WTC11 (cell line): ENCODE measurements around the gene SLC8A1. TPM values are rescaled to one million over a fixed set of nuclear protein-coding genes. Genes with fewer than 3 reads are reported as not detected.

Experiments used
- ATAC-seq: fragments of 200-7000 bp; cut with Tn5 transposase; 2 replicates; pipeline ENCODE4 v1.10.0; 2021; ENCODE audit warnings: mild to moderate bottlenecking, moderate library complexity
- CTCF ChIA-PET: fragments of 300-600 bp; sonication (Branson Sonifier 250); formaldehyde crosslinking; loops from one replicate; lab custom pipeline; 2021; ENCODE audit warnings: antibody characterized with exemption; lab: Charles Lee
- POLR2A ChIA-PET: fragments of 350-600 bp; sonication (Branson Sonifier 250); formaldehyde crosslinking; loops from one replicate; lab custom pipeline; 2021; ENCODE audit warnings: antibody characterized with exemption; lab: Charles Lee
- DNase-seq: peaks from one replicate; pipeline ENCODE4 v3.0.0; 2021; ENCODE audit warnings: low spot score
- H3K27ac Mint-ChIP-seq: 2 replicates; pipeline ENCODE4 v1.8.0; 2021; ENCODE audit warnings: mixed read lengths
- H3K27me3 Mint-ChIP-seq: 2 replicates; pipeline ENCODE4 v1.8.0; 2021; ENCODE audit warnings: low read depth, mild to moderate bottlenecking, moderate library complexity, mixed read lengths
- H3K36me3 Mint-ChIP-seq: 2 replicates; pipeline ENCODE4 v1.8.0; 2021; ENCODE audit warnings: mixed read lengths
- H3K4me1 Mint-ChIP-seq: 2 replicates; pipeline ENCODE4 v1.8.0; 2022; ENCODE audit warnings: mixed read lengths
- H3K4me3 Mint-ChIP-seq: 2 replicates; pipeline ENCODE4 v1.8.0; 2021; ENCODE audit warnings: mild to moderate bottlenecking, moderate library complexity, mixed read lengths
- H3K9me3 Mint-ChIP-seq: 2 replicates; pipeline ENCODE4 v1.8.0; 2021; ENCODE audit warnings: mixed read lengths
- CREB1 ChIP-seq: sonication (generic); formaldehyde crosslinking; IDR thresholded peaks from 2 replicates; pipeline ENCODE4 v1.8.0; 2023; ENCODE audit warnings: mild to moderate bottlenecking, missing genetic modification reagents
- GABPB1 ChIP-seq: sonication (generic); formaldehyde crosslinking; IDR thresholded peaks from 2 replicates; pipeline ENCODE4 v1.8.1; 2023; ENCODE audit warnings: mild to moderate bottlenecking, missing genetic modification reagents
- GRHL2 ChIP-seq: fragments of 250-450 bp; sonication (Bioruptor Pico); IDR thresholded peaks from 2 replicates; pipeline ENCODE4 v1.8.0; 2022; ENCODE audit warnings: mild to moderate bottlenecking, moderate library complexity; ENCODE audit not compliant: insufficient replicate concordance, severe bottlenecking
- GTF2I ChIP-seq: fragments of 250-450 bp; sonication (Bioruptor Pico); conservative IDR thresholded peaks from 2 replicates; pipeline ENCODE4 v1.4.0; 2021; ENCODE audit warnings: mild to moderate bottlenecking
- HMGA2 ChIP-seq: fragments of 250-450 bp; sonication (Bioruptor Pico); IDR thresholded peaks from 2 replicates; pipeline ENCODE4 v1.4.0; 2021; ENCODE audit warnings: mild to moderate bottlenecking, moderate library complexity
- JUN ChIP-seq: sonication (generic); formaldehyde crosslinking; IDR thresholded peaks from 2 replicates; pipeline ENCODE4 v1.8.0; 2023; ENCODE audit warnings: mild to moderate bottlenecking, missing genetic modification reagents
- NR1H2 ChIP-seq: sonication (generic); formaldehyde crosslinking; IDR thresholded peaks from 2 replicates; pipeline ENCODE4 v1.9.0; 2021; ENCODE audit warnings: mild to moderate bottlenecking, moderate library complexity, missing genetic modification reagents
- OVOL2 ChIP-seq: fragments of 250-450 bp; sonication (Bioruptor Pico); IDR thresholded peaks from 2 replicates; pipeline ENCODE4 v1.9.0; 2021; ENCODE audit warnings: mild to moderate bottlenecking, borderline replicate concordance
- SP1 ChIP-seq: sonication (generic); formaldehyde crosslinking; conservative IDR thresholded peaks from 2 replicates; pipeline ENCODE4 v1.8.1; 2022; ENCODE audit warnings: missing genetic modification reagents
- TEAD4 ChIP-seq: sonication (generic); formaldehyde crosslinking; IDR thresholded peaks from 2 replicates; pipeline ENCODE4 v1.8.0; 2022; ENCODE audit warnings: mild to moderate bottlenecking, missing genetic modification reagents
- TP53 ChIP-seq: sonication (generic); formaldehyde crosslinking; IDR thresholded peaks from 2 replicates; pipeline ENCODE4 v1.8.1; 2023; ENCODE audit warnings: mild to moderate bottlenecking, missing genetic modification reagents
- ZBTB21 ChIP-seq: sonication (generic); formaldehyde crosslinking; IDR thresholded peaks from 2 replicates; pipeline ENCODE4 v1.8.1; 2023; ENCODE audit warnings: mild to moderate bottlenecking, missing genetic modification reagents, borderline replicate concordance
- ZNF317 ChIP-seq: sonication (generic); formaldehyde crosslinking; IDR thresholded peaks from 2 replicates; pipeline ENCODE4 v1.8.1; 2023; ENCODE audit warnings: low read depth, mild to moderate bottlenecking, moderate library complexity, missing genetic modification reagents, borderline replicate concordance
- total RNA-seq: library from RNA; stranded (reverse); gene quantifications from 3 replicates; pipeline ENCODE4 v1.2.3, GENCODE V29; 2021
- TF ChIP-seq, protein P1 (sequence below): sonication (generic); formaldehyde crosslinking; IDR thresholded peaks from 2 replicates; pipeline ENCODE4 v1.8.1; 2022; ENCODE audit warnings: mild to moderate bottlenecking, moderate library complexity, missing genetic modification reagents
- TF ChIP-seq, protein P2 (sequence below): fragments of 250-450 bp; sonication (Bioruptor Pico); IDR thresholded peaks from 2 replicates; pipeline ENCODE4 v2.1.2; 2022; ENCODE audit warnings: mild to moderate bottlenecking, moderate library complexity
- TF ChIP-seq, protein P3 (sequence below): sonication (generic); formaldehyde crosslinking; IDR thresholded peaks from 2 replicates; pipeline ENCODE4 v1.8.1; 2023; ENCODE audit warnings: mild to moderate bottlenecking, missing genetic modification reagents
- TF ChIP-seq, protein P4 (sequence below): sonication (generic); formaldehyde crosslinking; IDR thresholded peaks from 2 replicates; pipeline ENCODE4 v1.8.1; 2022; ENCODE audit warnings: missing genetic modification reagents, borderline replicate concordance
- TF ChIP-seq, protein P5 (sequence below): fragments of 250-450 bp; sonication (Bioruptor Pico); IDR thresholded peaks from 2 replicates; pipeline ENCODE4 v1.9.0; 2021; ENCODE audit warnings: mild to moderate bottlenecking, borderline replicate concordance
- TF ChIP-seq, protein P6 (sequence below): sonication (generic); formaldehyde crosslinking; IDR thresholded peaks from 2 replicates; pipeline ENCODE4 v1.8.0; 2022; ENCODE audit warnings: missing genetic modification reagents
- TF ChIP-seq, protein P7 (sequence below): sonication (generic); formaldehyde crosslinking; IDR thresholded peaks from 2 replicates; pipeline ENCODE4 v1.8.1; 2022; ENCODE audit warnings: mild to moderate bottlenecking, missing genetic modification reagents, moderate library complexity, borderline replicate concordance
- TF ChIP-seq, protein P8 (sequence below): fragments of 250-450 bp; sonication (Bioruptor Pico); IDR thresholded peaks from 2 replicates; pipeline ENCODE4 v1.8.0; 2021; ENCODE audit warnings: mild to moderate bottlenecking

Gene SLC8A1
- total RNA-seq, 1 experiment from 2014 or later = 2.6 TPM

DNA sequence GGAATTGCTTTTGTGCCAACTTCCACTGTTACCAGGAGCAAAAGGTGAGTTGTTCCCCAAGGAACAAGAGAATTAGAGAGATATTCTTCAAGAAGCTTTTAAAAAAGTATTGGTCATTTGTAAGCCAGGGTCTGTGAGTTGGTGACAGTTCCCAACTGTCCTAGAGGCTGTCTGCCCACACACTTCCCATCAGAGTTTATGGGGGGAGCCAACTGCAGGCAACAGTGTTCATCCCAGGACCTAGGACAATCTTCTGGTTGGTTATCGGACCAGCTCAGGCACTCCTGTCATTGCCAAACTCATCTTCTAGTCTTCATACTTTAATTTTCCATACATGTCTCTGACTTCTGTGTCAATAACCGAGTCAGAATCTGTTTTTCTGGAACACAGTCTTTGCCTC is 47.5 kb upstream of the SLC8A1 start (continued):
- TF ChIP-seq, protein P1, sequence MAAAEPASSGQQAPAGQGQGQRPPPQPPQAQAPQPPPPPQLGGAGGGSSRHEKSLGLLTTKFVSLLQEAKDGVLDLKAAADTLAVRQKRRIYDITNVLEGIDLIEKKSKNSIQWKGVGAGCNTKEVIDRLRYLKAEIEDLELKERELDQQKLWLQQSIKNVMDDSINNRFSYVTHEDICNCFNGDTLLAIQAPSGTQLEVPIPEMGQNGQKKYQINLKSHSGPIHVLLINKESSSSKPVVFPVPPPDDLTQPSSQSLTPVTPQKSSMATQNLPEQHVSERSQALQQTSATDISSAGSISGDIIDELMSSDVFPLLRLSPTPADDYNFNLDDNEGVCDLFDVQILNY (CRISPR knock-in tag) = no peak
- no peak for TF ChIP-seq ZNF317
- TF ChIP-seq GTF2I (CRISPR knock-in tag) = no peak
- TF ChIP-seq SP1 (CRISPR knock-in tag) = no peak
- no peak for TF ChIP-seq JUN (CRISPR knock-in tag)
- no peak for TF ChIP-seq TP53 (CRISPR knock-in tag)
- TF ChIP-seq, protein P2, sequence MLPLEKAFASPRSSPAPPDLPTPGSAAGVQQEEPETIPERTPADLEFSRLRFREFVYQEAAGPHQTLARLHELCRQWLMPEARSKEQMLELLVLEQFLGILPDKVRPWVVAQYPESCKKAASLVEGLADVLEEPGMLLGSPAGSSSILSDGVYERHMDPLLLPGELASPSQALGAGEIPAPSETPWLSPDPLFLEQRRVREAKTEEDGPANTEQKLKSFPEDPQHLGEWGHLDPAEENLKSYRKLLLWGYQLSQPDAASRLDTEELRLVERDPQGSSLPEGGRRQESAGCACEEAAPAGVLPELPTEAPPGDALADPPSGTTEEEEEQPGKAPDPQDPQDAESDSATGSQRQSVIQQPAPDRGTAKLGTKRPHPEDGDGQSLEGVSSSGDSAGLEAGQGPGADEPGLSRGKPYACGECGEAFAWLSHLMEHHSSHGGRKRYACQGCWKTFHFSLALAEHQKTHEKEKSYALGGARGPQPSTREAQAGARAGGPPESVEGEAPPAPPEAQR (CRISPR knock-in tag) = no peak
- TF ChIP-seq, all 79 proteins: peak for 0

DNA sequence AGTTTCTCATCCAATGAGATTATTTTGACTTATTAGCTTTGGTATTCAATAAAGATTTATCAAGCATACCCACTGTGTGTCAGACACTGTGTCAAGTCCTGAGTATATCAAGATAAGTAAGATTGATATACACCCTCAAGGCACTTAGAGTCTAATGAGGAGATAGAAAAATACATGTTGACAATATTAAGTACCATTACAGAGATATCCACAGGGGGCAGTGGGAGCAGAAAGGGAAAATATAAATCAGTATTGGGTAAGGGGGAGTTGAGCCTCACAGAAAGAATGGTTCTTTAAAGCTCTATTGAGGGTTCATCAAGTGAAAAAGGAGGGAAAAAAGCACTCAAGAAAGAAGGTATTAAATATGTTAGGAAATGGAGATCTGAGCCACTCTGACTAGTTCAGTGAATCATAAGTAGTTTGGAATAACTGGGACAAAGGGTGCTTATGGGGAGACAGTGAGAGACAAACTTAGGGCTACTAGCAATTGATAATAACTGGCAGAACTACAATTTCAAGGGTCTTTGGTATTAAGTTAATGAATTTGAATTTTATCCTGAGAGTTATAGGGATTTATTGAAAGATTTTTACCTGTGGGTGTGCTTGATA is 45.5 kb upstream of the SLC8A1 start:
- ChIA-PET POLR2A (no interaction called here), CTCF (no interaction called here)
- ATAC-seq (no peak), DNase-seq (no peak)
- TF ChIP-seq, protein P3, sequence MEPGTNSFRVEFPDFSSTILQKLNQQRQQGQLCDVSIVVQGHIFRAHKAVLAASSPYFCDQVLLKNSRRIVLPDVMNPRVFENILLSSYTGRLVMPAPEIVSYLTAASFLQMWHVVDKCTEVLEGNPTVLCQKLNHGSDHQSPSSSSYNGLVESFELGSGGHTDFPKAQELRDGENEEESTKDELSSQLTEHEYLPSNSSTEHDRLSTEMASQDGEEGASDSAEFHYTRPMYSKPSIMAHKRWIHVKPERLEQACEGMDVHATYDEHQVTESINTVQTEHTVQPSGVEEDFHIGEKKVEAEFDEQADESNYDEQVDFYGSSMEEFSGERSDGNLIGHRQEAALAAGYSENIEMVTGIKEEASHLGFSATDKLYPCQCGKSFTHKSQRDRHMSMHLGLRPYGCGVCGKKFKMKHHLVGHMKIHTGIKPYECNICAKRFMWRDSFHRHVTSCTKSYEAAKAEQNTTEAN (CRISPR knock-in tag) = no peak
- TF ChIP-seq, protein P4, sequence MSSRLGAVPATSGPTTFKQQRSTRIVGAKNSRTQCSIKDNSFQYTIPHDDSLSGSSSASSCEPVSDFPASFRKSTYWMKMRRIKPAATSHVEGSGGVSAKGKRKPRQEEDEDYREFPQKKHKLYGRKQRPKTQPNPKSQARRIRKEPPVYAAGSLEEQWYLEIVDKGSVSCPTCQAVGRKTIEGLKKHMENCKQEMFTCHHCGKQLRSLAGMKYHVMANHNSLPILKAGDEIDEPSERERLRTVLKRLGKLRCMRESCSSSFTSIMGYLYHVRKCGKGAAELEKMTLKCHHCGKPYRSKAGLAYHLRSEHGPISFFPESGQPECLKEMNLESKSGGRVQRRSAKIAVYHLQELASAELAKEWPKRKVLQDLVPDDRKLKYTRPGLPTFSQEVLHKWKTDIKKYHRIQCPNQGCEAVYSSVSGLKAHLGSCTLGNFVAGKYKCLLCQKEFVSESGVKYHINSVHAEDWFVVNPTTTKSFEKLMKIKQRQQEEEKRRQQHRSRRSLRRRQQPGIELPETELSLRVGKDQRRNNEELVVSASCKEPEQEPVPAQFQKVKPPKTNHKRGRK = no peak
- no peak for TF ChIP-seq TP53 (CRISPR knock-in tag)
- TF ChIP-seq ZBTB21 (CRISPR knock-in tag) = no peak
- TF ChIP-seq HMGA2 (CRISPR knock-in tag) = no peak
- TF ChIP-seq NR1H2 = no peak
- no peak for TF ChIP-seq GRHL2 (CRISPR knock-in tag)
- TF ChIP-seq, protein P5, sequence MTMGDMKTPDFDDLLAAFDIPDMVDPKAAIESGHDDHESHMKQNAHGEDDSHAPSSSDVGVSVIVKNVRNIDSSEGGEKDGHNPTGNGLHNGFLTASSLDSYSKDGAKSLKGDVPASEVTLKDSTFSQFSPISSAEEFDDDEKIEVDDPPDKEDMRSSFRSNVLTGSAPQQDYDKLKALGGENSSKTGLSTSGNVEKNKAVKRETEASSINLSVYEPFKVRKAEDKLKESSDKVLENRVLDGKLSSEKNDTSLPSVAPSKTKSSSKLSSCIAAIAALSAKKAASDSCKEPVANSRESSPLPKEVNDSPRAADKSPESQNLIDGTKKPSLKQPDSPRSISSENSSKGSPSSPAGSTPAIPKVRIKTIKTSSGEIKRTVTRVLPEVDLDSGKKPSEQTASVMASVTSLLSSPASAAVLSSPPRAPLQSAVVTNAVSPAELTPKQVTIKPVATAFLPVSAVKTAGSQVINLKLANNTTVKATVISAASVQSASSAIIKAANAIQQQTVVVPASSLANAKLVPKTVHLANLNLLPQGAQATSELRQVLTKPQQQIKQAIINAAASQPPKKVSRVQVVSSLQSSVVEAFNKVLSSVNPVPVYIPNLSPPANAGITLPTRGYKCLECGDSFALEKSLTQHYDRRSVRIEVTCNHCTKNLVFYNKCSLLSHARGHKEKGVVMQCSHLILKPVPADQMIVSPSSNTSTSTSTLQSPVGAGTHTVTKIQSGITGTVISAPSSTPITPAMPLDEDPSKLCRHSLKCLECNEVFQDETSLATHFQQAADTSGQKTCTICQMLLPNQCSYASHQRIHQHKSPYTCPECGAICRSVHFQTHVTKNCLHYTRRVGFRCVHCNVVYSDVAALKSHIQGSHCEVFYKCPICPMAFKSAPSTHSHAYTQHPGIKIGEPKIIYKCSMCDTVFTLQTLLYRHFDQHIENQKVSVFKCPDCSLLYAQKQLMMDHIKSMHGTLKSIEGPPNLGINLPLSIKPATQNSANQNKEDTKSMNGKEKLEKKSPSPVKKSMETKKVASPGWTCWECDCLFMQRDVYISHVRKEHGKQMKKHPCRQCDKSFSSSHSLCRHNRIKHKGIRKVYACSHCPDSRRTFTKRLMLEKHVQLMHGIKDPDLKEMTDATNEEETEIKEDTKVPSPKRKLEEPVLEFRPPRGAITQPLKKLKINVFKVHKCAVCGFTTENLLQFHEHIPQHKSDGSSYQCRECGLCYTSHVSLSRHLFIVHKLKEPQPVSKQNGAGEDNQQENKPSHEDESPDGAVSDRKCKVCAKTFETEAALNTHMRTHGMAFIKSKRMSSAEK (CRISPR knock-in tag) = no peak
- TF ChIP-seq, protein P6, sequence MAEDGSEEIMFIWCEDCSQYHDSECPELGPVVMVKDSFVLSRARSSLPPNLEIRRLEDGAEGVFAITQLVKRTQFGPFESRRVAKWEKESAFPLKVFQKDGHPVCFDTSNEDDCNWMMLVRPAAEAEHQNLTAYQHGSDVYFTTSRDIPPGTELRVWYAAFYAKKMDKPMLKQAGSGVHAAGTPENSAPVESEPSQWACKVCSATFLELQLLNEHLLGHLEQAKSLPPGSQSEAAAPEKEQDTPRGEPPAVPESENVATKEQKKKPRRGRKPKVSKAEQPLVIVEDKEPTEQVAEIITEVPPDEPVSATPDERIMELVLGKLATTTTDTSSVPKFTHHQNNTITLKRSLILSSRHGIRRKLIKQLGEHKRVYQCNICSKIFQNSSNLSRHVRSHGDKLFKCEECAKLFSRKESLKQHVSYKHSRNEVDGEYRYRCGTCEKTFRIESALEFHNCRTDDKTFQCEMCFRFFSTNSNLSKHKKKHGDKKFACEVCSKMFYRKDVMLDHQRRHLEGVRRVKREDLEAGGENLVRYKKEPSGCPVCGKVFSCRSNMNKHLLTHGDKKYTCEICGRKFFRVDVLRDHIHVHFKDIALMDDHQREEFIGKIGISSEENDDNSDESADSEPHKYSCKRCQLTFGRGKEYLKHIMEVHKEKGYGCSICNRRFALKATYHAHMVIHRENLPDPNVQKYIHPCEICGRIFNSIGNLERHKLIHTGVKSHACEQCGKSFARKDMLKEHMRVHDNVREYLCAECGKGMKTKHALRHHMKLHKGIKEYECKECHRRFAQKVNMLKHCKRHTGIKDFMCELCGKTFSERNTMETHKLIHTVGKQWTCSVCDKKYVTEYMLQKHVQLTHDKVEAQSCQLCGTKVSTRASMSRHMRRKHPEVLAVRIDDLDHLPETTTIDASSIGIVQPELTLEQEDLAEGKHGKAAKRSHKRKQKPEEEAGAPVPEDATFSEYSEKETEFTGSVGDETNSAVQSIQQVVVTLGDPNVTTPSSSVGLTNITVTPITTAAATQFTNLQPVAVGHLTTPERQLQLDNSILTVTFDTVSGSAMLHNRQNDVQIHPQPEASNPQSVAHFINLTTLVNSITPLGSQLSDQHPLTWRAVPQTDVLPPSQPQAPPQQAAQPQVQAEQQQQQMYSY = no peak
- TF ChIP-seq, protein P7, sequence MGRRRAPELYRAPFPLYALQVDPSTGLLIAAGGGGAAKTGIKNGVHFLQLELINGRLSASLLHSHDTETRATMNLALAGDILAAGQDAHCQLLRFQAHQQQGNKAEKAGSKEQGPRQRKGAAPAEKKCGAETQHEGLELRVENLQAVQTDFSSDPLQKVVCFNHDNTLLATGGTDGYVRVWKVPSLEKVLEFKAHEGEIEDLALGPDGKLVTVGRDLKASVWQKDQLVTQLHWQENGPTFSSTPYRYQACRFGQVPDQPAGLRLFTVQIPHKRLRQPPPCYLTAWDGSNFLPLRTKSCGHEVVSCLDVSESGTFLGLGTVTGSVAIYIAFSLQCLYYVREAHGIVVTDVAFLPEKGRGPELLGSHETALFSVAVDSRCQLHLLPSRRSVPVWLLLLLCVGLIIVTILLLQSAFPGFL (CRISPR knock-in tag) = no peak
- TF ChIP-seq, protein P8, sequence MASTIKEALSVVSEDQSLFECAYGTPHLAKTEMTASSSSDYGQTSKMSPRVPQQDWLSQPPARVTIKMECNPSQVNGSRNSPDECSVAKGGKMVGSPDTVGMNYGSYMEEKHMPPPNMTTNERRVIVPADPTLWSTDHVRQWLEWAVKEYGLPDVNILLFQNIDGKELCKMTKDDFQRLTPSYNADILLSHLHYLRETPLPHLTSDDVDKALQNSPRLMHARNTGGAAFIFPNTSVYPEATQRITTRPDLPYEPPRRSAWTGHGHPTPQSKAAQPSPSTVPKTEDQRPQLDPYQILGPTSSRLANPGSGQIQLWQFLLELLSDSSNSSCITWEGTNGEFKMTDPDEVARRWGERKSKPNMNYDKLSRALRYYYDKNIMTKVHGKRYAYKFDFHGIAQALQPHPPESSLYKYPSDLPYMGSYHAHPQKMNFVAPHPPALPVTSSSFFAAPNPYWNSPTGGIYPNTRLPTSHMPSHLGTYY (CRISPR knock-in tag) = no peak
- TF ChIP-seq GABPB1 (CRISPR knock-in tag) = no peak
- TF ChIP-seq CREB1 (CRISPR knock-in tag) = no peak
- no peak for TF ChIP-seq OVOL2 (CRISPR knock-in tag)
- TF ChIP-seq TEAD4 = no peak
- H3K4me3 Mint-ChIP-seq = no peak overlapping the region
- no peak overlapping the region for H3K27ac Mint-ChIP-seq
- no peaks in the 10 kb centered on the region for H3K4me1 Mint-ChIP-seq
- H3K36me3 Mint-ChIP-seq = no peaks in the 10 kb centered on the region
- H3K27me3 Mint-ChIP-seq = no peaks in the 10 kb centered on the region
- no peaks in the 10 kb centered on the region for H3K9me3 Mint-ChIP-seq
